ENCODE measurements around the gene CD53. TPM values are rescaled to one million over a fixed set of nuclear protein-coding genes. Genes with fewer than 3 reads are reported as not detected.
"Not testable (repeated sequence)": the region's sequence is repeated elsewhere in the genome, so short reads cannot be mapped to it uniquely, and the experiment has no call there.

Gene CD53
- total RNA-seq: not detected in 3 replicates
- long read RNA-seq: 0 reads

- H3K9me3 Mint-ChIP-seq (ENCODE audit: low read depth): peaks cover 4% of the 10 kb centered on the region
- no peak for DNase-seq (ENCODE audit: low spot score)
- TF ChIP-seq, protein P1, sequence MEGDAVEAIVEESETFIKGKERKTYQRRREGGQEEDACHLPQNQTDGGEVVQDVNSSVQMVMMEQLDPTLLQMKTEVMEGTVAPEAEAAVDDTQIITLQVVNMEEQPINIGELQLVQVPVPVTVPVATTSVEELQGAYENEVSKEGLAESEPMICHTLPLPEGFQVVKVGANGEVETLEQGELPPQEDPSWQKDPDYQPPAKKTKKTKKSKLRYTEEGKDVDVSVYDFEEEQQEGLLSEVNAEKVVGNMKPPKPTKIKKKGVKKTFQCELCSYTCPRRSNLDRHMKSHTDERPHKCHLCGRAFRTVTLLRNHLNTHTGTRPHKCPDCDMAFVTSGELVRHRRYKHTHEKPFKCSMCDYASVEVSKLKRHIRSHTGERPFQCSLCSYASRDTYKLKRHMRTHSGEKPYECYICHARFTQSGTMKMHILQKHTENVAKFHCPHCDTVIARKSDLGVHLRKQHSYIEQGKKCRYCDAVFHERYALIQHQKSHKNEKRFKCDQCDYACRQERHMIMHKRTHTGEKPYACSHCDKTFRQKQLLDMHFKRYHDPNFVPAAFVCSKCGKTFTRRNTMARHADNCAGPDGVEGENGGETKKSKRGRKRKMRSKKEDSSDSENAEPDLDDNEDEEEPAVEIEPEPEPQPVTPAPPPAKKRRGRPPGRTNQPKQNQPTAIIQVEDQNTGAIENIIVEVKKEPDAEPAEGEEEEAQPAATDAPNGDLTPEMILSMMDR (IDR thresholded peaks at IDR 0.05): no peak
- H3K4me1 Mint-ChIP-seq (ENCODE audit: low read depth): no peaks in the 10 kb centered on the region
- no peak within 1 kb of the TSS for H3K4me3 Mint-ChIP-seq (ENCODE audit: unreplicated experiment)
- no peak within 1 kb of the TSS for H3K27ac Mint-ChIP-seq (ENCODE audit: unreplicated experiment)
- no peaks in the 10 kb centered on the region for H3K36me3 Mint-ChIP-seq (ENCODE audit: low read depth)
- H3K27me3 Mint-ChIP-seq (ENCODE audit: low read depth): peaks cover 3% of the 10 kb centered on the region
Observed at GRCh38 chr1:110872745-110873720, at the start of gene CD53. Gene CD53 (plus strand): TSS chr1:110873148. CDS start chr1:110891409, 18,261 bp downstream.

DNA sequence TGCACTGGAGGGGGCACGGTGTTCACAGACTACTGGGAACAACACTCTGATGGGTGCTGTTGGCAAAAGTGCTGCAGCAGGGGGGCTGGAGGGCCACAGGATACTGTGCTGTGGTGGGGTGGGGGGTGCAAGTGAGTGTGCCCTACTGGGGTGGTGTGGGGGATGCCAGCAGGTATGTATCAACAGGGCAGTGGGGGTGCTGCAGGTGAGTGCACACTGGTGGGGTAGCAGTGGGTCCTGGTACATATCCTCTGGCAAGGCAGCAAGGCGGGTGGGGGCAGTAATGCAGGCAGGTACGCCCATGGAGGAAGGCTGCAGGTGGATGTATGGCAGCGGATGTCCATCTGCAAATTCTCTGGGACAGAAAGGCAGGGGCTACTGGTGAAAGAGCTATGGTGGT lies 48.8 kb upstream of the CD53 start:
- Mint-ChIP-seq H3K27me3 (ENCODE audit: low read depth) (peaks cover 8% of the 10 kb centered on the region), H3K9me3 (ENCODE audit: low read depth) (peaks cover 3% of the 10 kb centered on the region), H3K36me3 (ENCODE audit: low read depth) (no peaks in the 10 kb centered on the region), H3K4me1 (ENCODE audit: low read depth) (no peaks in the 10 kb centered on the region), H3K27ac (ENCODE audit: unreplicated experiment) (no peak overlapping the region), H3K4me3 (ENCODE audit: unreplicated experiment) (no peak overlapping the region)
- TF ChIP-seq, protein P1 (IDR thresholded peaks at IDR 0.05): no peak
- DNase-seq (ENCODE audit: low spot score): peak; percentile 84

DNA sequence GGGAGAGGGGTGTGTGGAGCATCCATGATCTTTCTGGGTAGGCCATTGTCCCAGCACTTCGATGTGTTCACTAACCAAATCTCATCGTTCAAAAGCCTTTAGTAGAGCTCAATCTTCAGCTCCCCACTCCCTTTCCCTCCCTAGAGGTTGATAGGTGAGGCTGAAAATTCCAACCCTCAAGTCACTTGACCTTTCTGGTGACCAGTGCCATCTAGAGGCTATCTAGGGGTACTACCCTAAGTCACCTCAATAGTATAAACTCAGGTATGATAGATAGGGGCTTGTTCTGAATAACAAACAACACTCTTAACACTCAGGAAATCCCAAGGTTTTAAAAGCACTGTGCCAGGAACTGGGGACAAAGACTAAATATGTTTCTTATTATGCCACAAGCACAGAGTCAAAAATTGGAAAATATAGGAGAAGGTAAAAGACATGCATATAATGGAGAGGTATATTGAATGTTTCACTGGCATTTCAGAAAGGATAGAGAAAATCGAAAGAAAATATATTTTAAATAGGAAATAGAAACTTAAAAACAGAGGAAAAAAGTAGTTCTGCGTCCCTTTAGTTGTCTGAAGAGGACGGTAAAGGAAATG lies 42.9 kb upstream of the CD53 start:
- TF ChIP-seq, protein P1 (IDR thresholded peaks at IDR 0.05): peak; percentile 73
- Mint-ChIP-seq H3K36me3 (ENCODE audit: low read depth) (no peaks in the 10 kb centered on the region), H3K27me3 (ENCODE audit: low read depth) (peaks cover 13% of the 10 kb centered on the region), H3K9me3 (ENCODE audit: low read depth) (no peaks in the 10 kb centered on the region), H3K4me3 (ENCODE audit: unreplicated experiment) (no peak overlapping the region), H3K27ac (ENCODE audit: unreplicated experiment) (no peak overlapping the region), H3K4me1 (ENCODE audit: low read depth) (no peaks in the 10 kb centered on the region)
- no peak for DNase-seq (ENCODE audit: low spot score)

DNA sequence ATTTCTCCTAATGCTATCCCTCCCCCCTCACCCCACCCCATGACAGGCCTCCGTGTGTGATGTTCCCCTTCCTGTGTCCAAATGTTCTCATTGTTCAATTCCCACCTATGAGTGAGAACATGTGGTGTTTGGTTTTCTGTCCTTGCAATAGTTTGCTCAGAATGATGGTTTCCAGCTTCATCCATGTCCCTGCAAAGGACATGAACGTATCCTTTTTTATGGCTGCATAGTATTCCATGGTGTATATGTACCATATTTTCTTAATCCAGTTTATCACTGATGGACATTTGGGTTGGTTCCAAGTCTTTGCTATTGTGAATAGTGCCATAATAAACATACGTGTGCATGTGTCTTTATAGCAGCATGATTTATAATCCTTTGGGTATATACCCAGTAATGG lies 39.2 kb upstream of the CD53 start:
- not testable (repeated sequence) for H3K27me3 Mint-ChIP-seq (ENCODE audit: low read depth); H3K36me3 Mint-ChIP-seq (ENCODE audit: low read depth); H3K9me3 Mint-ChIP-seq (ENCODE audit: low read depth); DNase-seq (ENCODE audit: low spot score); H3K4me1 Mint-ChIP-seq (ENCODE audit: low read depth); H3K4me3 Mint-ChIP-seq (ENCODE audit: unreplicated experiment); H3K27ac Mint-ChIP-seq (ENCODE audit: unreplicated experiment)

DNA sequence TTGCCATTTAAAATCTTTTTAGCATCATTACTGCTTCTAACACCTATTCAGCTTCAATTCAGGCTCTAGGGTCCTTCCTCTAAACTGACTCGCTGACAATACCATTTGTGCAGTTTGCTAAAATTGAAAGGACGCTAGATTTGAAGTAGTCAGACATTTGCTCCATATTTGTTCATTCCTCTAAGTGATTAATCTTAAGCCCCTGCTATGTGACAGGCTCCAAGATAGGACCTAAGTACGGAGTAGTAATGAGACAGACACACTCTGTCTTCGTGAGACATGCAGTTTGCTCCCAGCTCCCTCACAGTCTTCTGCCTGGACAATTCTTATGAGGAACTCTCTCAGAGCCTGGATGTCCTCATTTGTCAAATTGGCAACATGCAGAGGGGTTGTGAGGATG lies 26.1 kb upstream of the CD53 start:
- H3K27me3 Mint-ChIP-seq (ENCODE audit: low read depth): peaks cover 5% of the 10 kb centered on the region
- no peak overlapping the region for H3K4me3 Mint-ChIP-seq (ENCODE audit: unreplicated experiment)
- no peak overlapping the region for H3K27ac Mint-ChIP-seq (ENCODE audit: unreplicated experiment)
- H3K36me3 Mint-ChIP-seq (ENCODE audit: low read depth): no peaks in the 10 kb centered on the region
- TF ChIP-seq, protein P1 (IDR thresholded peaks at IDR 0.05): no peak
- no peak for DNase-seq (ENCODE audit: low spot score)
- no peaks in the 10 kb centered on the region for H3K4me1 Mint-ChIP-seq (ENCODE audit: low read depth)
- peaks cover 4% of the 10 kb centered on the region for H3K9me3 Mint-ChIP-seq (ENCODE audit: low read depth)
